Astrocyte (in vitro differentiated cells and primary cell): ENCODE measurements around the gene ALDH16A1. TPM values are rescaled to one million over a fixed set of nuclear protein-coding genes. Genes with fewer than 3 reads are reported as not detected.
A peak's percentile ranks its signal among the peaks of the same experiment; 100 is the strongest.

Experiments used
- DNase-seq: peaks from one replicate; pipeline ENCODE4 v3.0.0-alpha.2; 2010; ENCODE audit warnings: low read depth
- FAIRE-seq: peaks from 2 replicates; lab custom pipeline; 2011; peaks lifted over from hg19 to GRCh38; lab: Jason Lieb, UNC
- H2AFZ ChIP-seq: 2 replicates; pipeline ENCODE4 v1.6.0; 2012; ENCODE audit warnings: low read depth, low read length, inconsistent platforms
- H3K27ac ChIP-seq: 2 replicates; pipeline ENCODE4 v1.5.1; 2011; ENCODE audit warnings: low read depth, low read length, inconsistent platforms
- H3K27me3 ChIP-seq: 2 replicates; pipeline ENCODE4 v1.6.0; 2011; ENCODE audit warnings: low read length, inconsistent platforms; ENCODE audit not compliant: insufficient read depth
- H3K36me3 ChIP-seq: 2 replicates; pipeline ENCODE4 v1.5.1; 2011; ENCODE audit warnings: low read length, inconsistent platforms; ENCODE audit not compliant: insufficient read depth
- H3K4me1 ChIP-seq: 2 replicates; pipeline ENCODE4 v1.5.1; 2011; ENCODE audit warnings: low read length, inconsistent platforms; ENCODE audit not compliant: insufficient read depth
- H3K4me2 ChIP-seq: 2 replicates; pipeline ENCODE4 v1.6.0; 2012; ENCODE audit warnings: low read length, inconsistent platforms
- H3K4me3 ChIP-seq: 2 replicates; pipeline ENCODE4 v1.5.1; 2011; ENCODE audit warnings: low read depth, mild to moderate bottlenecking, low read length, inconsistent platforms; ENCODE audit not compliant: insufficient read depth
- H3K79me2 ChIP-seq: 2 replicates; pipeline ENCODE4 v1.6.0; 2012; ENCODE audit warnings: mild to moderate bottlenecking, low read length, inconsistent platforms; ENCODE audit not compliant: insufficient read depth
- H3K9ac ChIP-seq: 2 replicates; pipeline ENCODE4 v1.6.0; 2012; ENCODE audit warnings: mild to moderate bottlenecking, low read length, inconsistent platforms
- H3K9me3 ChIP-seq: 2 replicates; pipeline ENCODE4 v1.5.1; 2012; ENCODE audit warnings: low read depth, mild to moderate bottlenecking, low read length, inconsistent platforms; ENCODE audit not compliant: insufficient read depth
- H4K20me1 ChIP-seq: 2 replicates; pipeline ENCODE4 v1.6.0; 2012; ENCODE audit warnings: low read length, inconsistent platforms; ENCODE audit not compliant: insufficient read depth
- H3K27ac Mint-ChIP-seq: one replicate; pipeline ENCODE4 v1.8.0; 2021; ENCODE audit warnings: mild to moderate bottlenecking, mixed read lengths; ENCODE audit not compliant: unreplicated experiment
- H3K27me3 Mint-ChIP-seq: one replicate; pipeline ENCODE4 v1.8.0; 2021; ENCODE audit warnings: low read depth, mixed read lengths; ENCODE audit not compliant: unreplicated experiment
- H3K36me3 Mint-ChIP-seq: one replicate; pipeline ENCODE4 v1.8.0; 2021; ENCODE audit warnings: low read depth, mixed read lengths; ENCODE audit not compliant: unreplicated experiment
- H3K4me1 Mint-ChIP-seq: one replicate; pipeline ENCODE4 v1.8.0; 2021; ENCODE audit warnings: low read depth, mixed read lengths; ENCODE audit not compliant: unreplicated experiment
- H3K4me3 Mint-ChIP-seq: one replicate; pipeline ENCODE4 v1.8.0; 2021; ENCODE audit warnings: mild to moderate bottlenecking, moderate library complexity, mixed read lengths; ENCODE audit not compliant: unreplicated experiment
- H3K9me3 Mint-ChIP-seq: one replicate; pipeline ENCODE4 v1.8.0; 2021; ENCODE audit warnings: mild to moderate bottlenecking, mixed read lengths; ENCODE audit not compliant: unreplicated experiment
- EZH2 ChIP-seq: IDR thresholded peaks from 2 replicates; pipeline ENCODE4 v1.6.1; 2012; ENCODE audit warnings: mild to moderate bottlenecking, low read length, inconsistent platforms; ENCODE audit not compliant: insufficient read depth
- total RNA-seq: library from RNA; stranded (reverse); gene quantifications from 2 replicates; pipeline ENCODE4 v1.2.1, GENCODE V29; 2021
- TF ChIP-seq, protein P1 (sequence below): IDR thresholded peaks from 2 replicates; pipeline ENCODE4 v1.5.1; 2011; ENCODE audit warnings: low read depth, mild to moderate bottlenecking, inconsistent platforms, low read length, moderate library complexity; ENCODE audit not compliant: insufficient read depth

Gene ALDH16A1
- total RNA-seq, 1 donor from 2014 or later = 13.0 TPM

DNA sequence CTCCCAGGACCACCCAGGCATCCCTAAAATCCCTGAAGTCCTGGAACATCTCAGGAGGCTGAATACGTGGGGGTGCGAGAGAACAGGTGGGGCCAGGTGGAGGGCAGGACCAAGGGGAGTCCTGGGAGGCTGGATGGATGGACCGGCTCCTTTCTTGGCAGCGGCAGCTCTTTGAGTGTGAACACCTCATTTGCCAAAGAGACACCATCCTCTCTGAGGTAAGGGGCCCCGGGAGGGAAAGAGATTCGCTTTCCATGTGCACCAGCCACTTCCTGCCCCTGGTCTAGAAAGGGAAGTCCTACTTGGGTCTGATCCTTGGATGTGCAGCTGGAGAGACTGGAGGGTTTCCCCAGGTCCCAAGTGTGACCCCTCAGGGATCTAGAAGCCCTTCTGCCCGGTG lies 45.9 kb upstream of the ALDH16A1 start:
- Histone ChIP-seq H3K4me2 (no peak overlapping the region), H3K79me2 (no peaks in the 10 kb centered on the region), H3K27ac (no peak overlapping the region), H3K9me3 (no peaks in the 10 kb centered on the region), H4K20me1 (no peaks in the 10 kb centered on the region), H3K4me1 (no peaks in the 10 kb centered on the region), H3K36me3 (no peaks in the 10 kb centered on the region), H2AFZ (no peak overlapping the region), H3K9ac (no peak overlapping the region), H3K4me3 (no peak overlapping the region), H3K27me3 (no peaks in the 10 kb centered on the region)
- Mint-ChIP-seq H3K9me3 (no peaks in the 10 kb centered on the region), H3K36me3 (peaks cover 4% of the 10 kb centered on the region), H3K4me3 (no peak overlapping the region), H3K4me1 (peaks cover 7% of the 10 kb centered on the region), H3K27me3 (peaks cover 28% of the 10 kb centered on the region), H3K27ac (no peak overlapping the region)
- TF ChIP-seq EZH2 = no peak
- TF ChIP-seq, protein P1, sequence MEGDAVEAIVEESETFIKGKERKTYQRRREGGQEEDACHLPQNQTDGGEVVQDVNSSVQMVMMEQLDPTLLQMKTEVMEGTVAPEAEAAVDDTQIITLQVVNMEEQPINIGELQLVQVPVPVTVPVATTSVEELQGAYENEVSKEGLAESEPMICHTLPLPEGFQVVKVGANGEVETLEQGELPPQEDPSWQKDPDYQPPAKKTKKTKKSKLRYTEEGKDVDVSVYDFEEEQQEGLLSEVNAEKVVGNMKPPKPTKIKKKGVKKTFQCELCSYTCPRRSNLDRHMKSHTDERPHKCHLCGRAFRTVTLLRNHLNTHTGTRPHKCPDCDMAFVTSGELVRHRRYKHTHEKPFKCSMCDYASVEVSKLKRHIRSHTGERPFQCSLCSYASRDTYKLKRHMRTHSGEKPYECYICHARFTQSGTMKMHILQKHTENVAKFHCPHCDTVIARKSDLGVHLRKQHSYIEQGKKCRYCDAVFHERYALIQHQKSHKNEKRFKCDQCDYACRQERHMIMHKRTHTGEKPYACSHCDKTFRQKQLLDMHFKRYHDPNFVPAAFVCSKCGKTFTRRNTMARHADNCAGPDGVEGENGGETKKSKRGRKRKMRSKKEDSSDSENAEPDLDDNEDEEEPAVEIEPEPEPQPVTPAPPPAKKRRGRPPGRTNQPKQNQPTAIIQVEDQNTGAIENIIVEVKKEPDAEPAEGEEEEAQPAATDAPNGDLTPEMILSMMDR = no peak
- FAIRE-seq (no peak), DNase-seq (no peak)

DNA sequence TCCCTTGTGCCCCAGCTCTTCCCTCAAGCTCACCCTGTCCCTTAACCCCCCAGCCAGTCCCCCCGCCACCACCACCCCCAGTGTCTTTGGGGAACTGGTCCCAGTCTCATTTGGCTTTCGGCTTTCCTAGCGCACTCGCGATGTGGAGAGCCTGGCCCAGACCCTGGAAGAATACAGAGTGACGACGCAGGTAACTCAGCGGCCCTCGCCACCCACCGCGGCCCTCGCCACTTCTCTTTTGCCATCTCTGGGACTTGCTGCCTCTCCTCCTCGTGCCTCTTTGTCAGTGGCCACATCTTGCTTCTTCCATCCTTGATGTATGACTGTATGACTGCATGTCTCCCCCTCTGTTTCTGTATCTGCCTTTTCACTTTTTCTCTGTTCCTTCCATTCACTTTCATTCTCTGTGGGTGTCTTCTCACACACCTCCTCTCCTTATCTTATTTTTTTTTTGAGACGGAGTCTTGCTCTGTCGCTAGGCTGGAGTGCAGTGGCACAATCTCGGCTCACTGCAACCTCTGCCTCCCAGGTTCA lies 45.5 kb upstream of the ALDH16A1 start:
- Mint-ChIP-seq H3K9me3 (no peaks in the 10 kb centered on the region), H3K27ac (no peak overlapping the region), H3K27me3 (peaks cover 33% of the 10 kb centered on the region), H3K36me3 (peaks cover 4% of the 10 kb centered on the region), H3K4me3 (no peak overlapping the region), H3K4me1 (peaks cover 7% of the 10 kb centered on the region)
- no peaks in the 10 kb centered on the region for H3K79me2 ChIP-seq
- H4K20me1 ChIP-seq = no peaks in the 10 kb centered on the region
- no peaks in the 10 kb centered on the region for H3K27me3 ChIP-seq
- no peak overlapping the region for H3K4me3 ChIP-seq
- H3K4me1 ChIP-seq = no peaks in the 10 kb centered on the region
- H3K9ac ChIP-seq = no peak overlapping the region
- no peaks in the 10 kb centered on the region for H3K9me3 ChIP-seq
- no peak overlapping the region for H2AFZ ChIP-seq
- DNase-seq (no peak), FAIRE-seq (no peak)
- no peak overlapping the region for H3K4me2 ChIP-seq
- TF ChIP-seq EZH2 = no peak
- TF ChIP-seq, protein P1 = no peak
- no peaks in the 10 kb centered on the region for H3K36me3 ChIP-seq
- no peak overlapping the region for H3K27ac ChIP-seq

DNA sequence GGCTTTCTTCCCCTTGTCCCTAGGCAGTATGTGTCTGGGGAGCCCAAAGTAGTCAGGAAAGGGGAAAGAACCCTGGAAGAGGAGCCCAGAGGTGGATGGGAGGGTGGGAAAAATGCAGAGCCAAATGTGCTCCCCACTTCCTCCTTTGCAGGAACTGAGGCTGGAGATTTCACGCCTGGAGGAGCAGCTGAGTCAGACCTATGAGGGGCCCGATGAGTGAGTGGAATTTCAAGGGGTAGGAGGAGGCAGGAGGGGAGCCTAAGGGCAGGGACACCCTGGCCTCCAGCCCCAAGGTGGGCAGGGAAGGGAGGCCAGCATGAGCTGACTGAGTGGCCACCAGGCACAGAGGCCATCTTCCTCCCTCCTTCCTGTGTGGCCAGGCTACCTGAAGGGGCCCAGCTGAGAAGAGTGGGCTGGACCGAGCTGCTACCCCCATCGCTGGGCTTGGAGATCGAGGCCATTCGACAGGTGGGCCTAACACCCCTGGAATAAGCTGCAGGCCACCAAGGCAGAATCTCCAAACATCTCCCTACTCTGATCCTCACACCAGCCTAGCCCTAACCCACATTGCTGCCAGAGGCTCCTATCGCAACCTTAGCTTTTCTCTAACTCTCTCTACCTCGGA lies 44.1 kb upstream of the ALDH16A1 start:
- H3K27ac Mint-ChIP-seq = no peak overlapping the region
- Histone ChIP-seq H3K9ac (no peak overlapping the region), H3K4me3 (no peak overlapping the region), H4K20me1 (no peaks in the 10 kb centered on the region), H3K4me1 (no peaks in the 10 kb centered on the region), H3K27ac (no peak overlapping the region), H3K4me2 (no peak overlapping the region), H3K27me3 (no peaks in the 10 kb centered on the region), H3K36me3 (no peaks in the 10 kb centered on the region), H2AFZ (peak overlapping the region; percentile 41), H3K79me2 (no peaks in the 10 kb centered on the region), H3K9me3 (no peaks in the 10 kb centered on the region)
- TF ChIP-seq EZH2 = no peak
- TF ChIP-seq, protein P1 = no peak
- no peaks in the 10 kb centered on the region for H3K9me3 Mint-ChIP-seq
- H3K4me1 Mint-ChIP-seq = peaks cover under 1% of the 10 kb centered on the region
- H3K4me3 Mint-ChIP-seq = peak overlapping the region; percentile 45
- DNase-seq = no peak
- H3K36me3 Mint-ChIP-seq = peaks cover 4% of the 10 kb centered on the region
- peaks cover 41% of the 10 kb centered on the region for H3K27me3 Mint-ChIP-seq
- FAIRE-seq = no peak
